NCI-H2227 (cell line): ENCODE measurements around the gene FABP2.
"Not testable (repeated sequence)": the region's sequence is repeated elsewhere in the genome, so short reads cannot be mapped to it uniquely, and the experiment has no call there.

Experiments
- DNase-seq: peaks from one replicate; lab custom pipeline; 2025; ENCODE audit not compliant: unreplicated experiment; lab: John Stamatoyannopoulos, UW

FABP2 gene

GRCh38 chr4:119313237-119313636, 8.7 kb downstream of the FABP2 start:
- DNase-seq: no peak

- DNase-seq: no peak
Measured at GRCh38 chr4:119310826-119311225, 11.1 kb downstream of the FABP2 start.

GRCh38 chr4:119307606-119308005, 14.3 kb downstream of the FABP2 start:
- DNase-seq: no peak

- DNase-seq: no peak
Measured at GRCh38 chr4:119304431-119304830, 17.5 kb downstream of the FABP2 start.

- DNase-seq: no peak
Measured at GRCh38 chr4:119303587-119304305, 18.2 kb downstream of the FABP2 start.

- DNase-seq: no peak
Measured at GRCh38 chr4:119302073-119302832, 19.7 kb downstream of the FABP2 start.

- no peak for DNase-seq
Measured at GRCh38 chr4:119300101-119300978, 21.6 kb downstream of the FABP2 start.

- no peak for DNase-seq
Measured at GRCh38 chr4:119299741-119300100, 22.2 kb downstream of the FABP2 start.

- DNase-seq: no peak
Measured at GRCh38 chr4:119299260-119299671, 22.7 kb downstream of the FABP2 start.

- DNase-seq: no peak
Measured at GRCh38 chr4:119297795-119298194, 24.1 kb downstream of the FABP2 start.

- DNase-seq: no peak
Measured at GRCh38 chr4:119296356-119296755, 25.6 kb downstream of the FABP2 start.

- DNase-seq: no peak
Measured at GRCh38 chr4:119290598-119290997, 31.3 kb downstream of the FABP2 start.

GRCh38 chr4:119289313-119289712, 32.6 kb downstream of the FABP2 start:
- no peak for DNase-seq

- DNase-seq: no peak
Measured at GRCh38 chr4:119286377-119287002, 35.4 kb downstream of the FABP2 start.

GRCh38 chr4:119284876-119285780, 36.8 kb downstream of the FABP2 start:
- DNase-seq: no peak

- no peak for DNase-seq
Measured at GRCh38 chr4:119281393-119281792, 40.5 kb downstream of the FABP2 start.

GRCh38 chr4:119279945-119280344, 42.0 kb downstream of the FABP2 start:
- DNase-seq: not testable (repeated sequence)

- not testable (repeated sequence) for DNase-seq
Measured at GRCh38 chr4:119279541-119279940, 42.4 kb downstream of the FABP2 start.

GRCh38 chr4:119271361-119272085, 50.4 kb downstream of the FABP2 start:
- no peak for DNase-seq
